CD14-positive monocyte (primary cell): ENCODE results near the gene KIF3A. TPM values are rescaled to one million over a fixed set of nuclear protein-coding genes. Genes with fewer than 3 reads are reported as not detected.

Source experiments
- DNase-seq, 3 donors: peaks; one replicate each; pipeline ENCODE4 v3.0.0-alpha.2; 2011 to 2022
- H2AFZ ChIP-seq: 2 replicates; pipeline ENCODE4 v1.6.0; 2012; ENCODE audit warnings: mild to moderate bottlenecking, low read depth, low read length, inconsistent platforms; ENCODE audit not compliant: insufficient read depth, poor library complexity, severe bottlenecking
- H3K27ac ChIP-seq, 2 donors: 1 replicate in 1 of 2; 2 replicates in 1 of 2; pipeline ENCODE4 v1.5.1; 2012 to 2013; ENCODE audit warnings: low read length in 2 of 2, control low read depth in 1 of 2, inconsistent platforms in 1 of 2, low read depth in 1 of 2, mild to moderate bottlenecking in 1 of 2
- H3K27me3 ChIP-seq, 2 donors: one replicate each; pipeline versions ENCODE4 v1.6.0 to v1.6.1; 2011 to 2013; ENCODE audit warnings: low read length in 2 of 2; ENCODE audit not compliant: control insufficient read depth in 2 of 2, insufficient read depth in 2 of 2
- H3K36me3 ChIP-seq, 2 donors: replicated peaks in 1 of 2; 1 replicate in 1 of 2; 2 replicates in 1 of 2; pipeline versions ENCODE4 v1.5.1 to v1.6.1; 2012 to 2013; ENCODE audit warnings: low read length in 2 of 2, control low read depth in 1 of 2, inconsistent platforms in 1 of 2, mild to moderate bottlenecking in 1 of 2; ENCODE audit not compliant: insufficient read depth in 2 of 2, control insufficient read depth in 1 of 2
- H3K4me1 ChIP-seq, 2 donors: 1 replicate in 1 of 2; 2 replicates in 1 of 2; pipeline versions ENCODE4 v1.5.1 to v1.6.1; 2012 to 2013; ENCODE audit warnings: low read length in 2 of 2, control low read depth in 1 of 2, inconsistent platforms in 1 of 2, mild to moderate bottlenecking in 1 of 2, moderate library complexity in 1 of 2; ENCODE audit not compliant: insufficient read depth in 2 of 2, control insufficient read depth in 1 of 2
- H3K4me2 ChIP-seq: replicated peaks from 2 replicates; pipeline ENCODE3; 2012; ENCODE audit warnings: low read length, moderate library complexity, mild to moderate bottlenecking; ENCODE audit not compliant: poor library complexity, severe bottlenecking; ENCODE audit errors: extremely low read depth
- H3K4me3 ChIP-seq, 3 experiments: fragments of 200-600 bp in 1 of 3; sonication (generic) in 1 of 3; replicated peaks in 1 of 3; 1 replicate in 2 of 3; 2 replicates in 1 of 3; pipeline ENCODE4 v1.5.1; 2011 to 2013; ENCODE audit warnings: low read length in 3 of 3, mild to moderate bottlenecking in 3 of 3, control low read depth in 2 of 3, low read depth in 2 of 3, inconsistent platforms in 1 of 3, moderate library complexity in 1 of 3
- H3K79me2 ChIP-seq: 2 replicates; pipeline ENCODE4 v1.6.0; 2012; ENCODE audit warnings: mild to moderate bottlenecking, control low read depth, inconsistent platforms, low read length, moderate library complexity; ENCODE audit not compliant: insufficient read depth
- H3K9ac ChIP-seq: 2 replicates; pipeline ENCODE4 v1.6.0; 2017; ENCODE audit warnings: low read length, mild to moderate bottlenecking; ENCODE audit not compliant: insufficient read depth, poor library complexity, severe bottlenecking
- H3K9me3 ChIP-seq, 2 donors: replicated peaks in 1 of 2; 1 replicate in 1 of 2; 2 replicates in 1 of 2; pipeline versions ENCODE4 v1.5.1 to v1.6.1; 2012 to 2013; ENCODE audit warnings: low read length in 2 of 2, control low read depth in 1 of 2; ENCODE audit not compliant: control insufficient read depth in 1 of 2, insufficient read depth in 1 of 2
- H4K20me1 ChIP-seq: 2 replicates; pipeline ENCODE4 v1.6.0; 2012; ENCODE audit warnings: mild to moderate bottlenecking, low read length, control low read depth, moderate library complexity; ENCODE audit not compliant: insufficient read depth
- H3K27ac Mint-ChIP-seq, 7 donors: one replicate each; pipeline ENCODE4 v1.8.0; 2020; ENCODE audit warnings: mild to moderate bottlenecking in 7 of 7, mixed read lengths in 7 of 7, moderate library complexity in 6 of 7, inconsistent platforms in 2 of 7
- H3K27me3 Mint-ChIP-seq, 3 donors: one replicate each; pipeline ENCODE4 v1.8.0; 2021 to 2022; ENCODE audit warnings: low read depth in 3 of 3, mild to moderate bottlenecking in 3 of 3, mixed read lengths in 3 of 3, moderate library complexity in 3 of 3, inconsistent platforms in 1 of 3
- H3K36me3 Mint-ChIP-seq, 2 donors: one replicate each; pipeline ENCODE4 v1.8.0; 2020; ENCODE audit warnings: mixed read lengths in 2 of 2, inconsistent platforms in 1 of 2, mild to moderate bottlenecking in 1 of 2
- H3K4me1 Mint-ChIP-seq: one replicate; pipeline ENCODE4 v1.8.0; 2020; ENCODE audit warnings: mild to moderate bottlenecking, mixed read lengths
- H3K4me3 Mint-ChIP-seq, 2 donors: one replicate each; pipeline ENCODE4 v1.8.0; 2020; ENCODE audit warnings: mild to moderate bottlenecking in 2 of 2, mixed read lengths in 2 of 2, moderate library complexity in 1 of 2
- H3K9me3 Mint-ChIP-seq, 7 donors: one replicate each; pipeline ENCODE4 v1.8.0; 2020 to 2022; ENCODE audit warnings: mixed read lengths in 7 of 7, mild to moderate bottlenecking in 6 of 7, moderate library complexity in 6 of 7, inconsistent platforms in 2 of 7
- WGBS: methylation state at CpG from one replicate; pipeline ENCODE4 v1.1.5; 2013; ENCODE audit warnings: missing lambda C conversion rate; ENCODE audit not compliant: insufficient coverage; 5-methylcytosine and 5-hydroxymethylcytosine counted together
- intact Hi-C, 2 donors: fragments of 100-400 bp; cut with micrococcal nuclease; formaldehyde crosslinking; loops; one replicate each; pipeline versions ENCODE4 v1.15.0 to v1.15.1; 2023
- polyA plus RNA-seq, 3 donors: library from polyadenylated mRNA; depleted of rRNA in 1 of 3; unstranded in 2 of 3; stranded (reverse) in 1 of 3; fragments of 300-500 nt in 2 of 3; fragments of >200 nt in 1 of 3; fragmentation: Illumina TruSeq in 2 of 3; gene quantifications; 1 replicate in 2 of 3; 2 replicates in 1 of 3; pipeline ENCODE4 v1.2.3, GENCODE V29; 2012 to 2021
- TF ChIP-seq, protein P1 (sequence below): fragments of 200-600 bp; IDR thresholded peaks from one replicate; pipeline ENCODE4 v1.8.0; 2022; ENCODE audit warnings: antibody characterized with exemption, mild to moderate bottlenecking

KIF3A gene
- polyA plus RNA-seq, 3 donors = 0.68 to 1.3 (median 1.2) TPM

DNA sequence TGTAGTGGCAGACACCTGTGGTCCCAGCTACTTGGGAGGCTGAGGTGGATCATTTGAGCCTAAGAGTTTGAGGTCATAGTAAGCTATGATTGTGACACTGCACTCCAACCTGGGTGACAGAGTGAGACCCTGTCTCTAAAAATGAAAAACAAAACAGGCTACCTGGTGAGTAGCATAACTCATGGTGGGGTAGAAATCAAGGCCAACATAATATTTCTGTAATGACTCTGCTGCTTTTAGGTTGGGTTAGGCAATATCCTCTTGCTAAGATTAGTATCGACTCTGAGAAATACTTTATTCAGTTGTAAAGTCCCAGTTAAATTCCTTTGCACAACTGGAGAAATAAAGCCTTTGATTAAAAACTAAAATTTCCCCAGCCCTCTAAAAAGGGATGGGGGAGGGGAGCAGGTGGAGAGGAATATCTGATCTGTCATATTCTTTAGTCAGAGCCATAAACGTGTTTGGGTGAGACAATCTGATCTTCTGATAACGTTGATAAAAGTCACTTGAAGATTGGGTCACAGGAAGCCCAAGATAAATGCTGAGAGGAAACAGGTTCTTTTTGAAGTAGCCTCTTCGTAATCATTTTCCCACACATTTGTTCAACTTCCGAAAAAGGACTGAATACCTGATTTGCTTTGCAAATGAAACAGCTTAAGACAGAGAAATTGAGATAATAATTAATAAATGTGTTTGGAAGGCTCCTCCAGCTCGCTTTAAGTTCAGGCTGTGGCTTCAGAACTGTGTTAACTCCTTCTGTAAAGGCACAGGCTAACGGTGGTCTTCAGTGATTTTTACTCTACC is 48.6 kb downstream of the KIF3A start:
- WGBS = 0% methylated on average over 2 of the region's 7 CpGs
- DNase-seq = no peak
- Mint-ChIP-seq H3K4me3 (peak overlapping the region; percentile 34 to 54), H3K9me3 (no peaks in the 10 kb centered on the region), H3K36me3 (no peaks in the 10 kb centered on the region), H3K27ac (peak overlapping the region in 2 of 7 donors; percentile 19 to 75), H3K27me3 (peaks cover 0 to 1% (median 0%) of the 10 kb centered on the region in 3 donors), H3K4me1 (peaks cover 24% of the 10 kb centered on the region)
- H3K4me1 ChIP-seq = peaks cover 14 to 15% of the 10 kb centered on the region in 2 donors
- TF ChIP-seq, protein P1, sequence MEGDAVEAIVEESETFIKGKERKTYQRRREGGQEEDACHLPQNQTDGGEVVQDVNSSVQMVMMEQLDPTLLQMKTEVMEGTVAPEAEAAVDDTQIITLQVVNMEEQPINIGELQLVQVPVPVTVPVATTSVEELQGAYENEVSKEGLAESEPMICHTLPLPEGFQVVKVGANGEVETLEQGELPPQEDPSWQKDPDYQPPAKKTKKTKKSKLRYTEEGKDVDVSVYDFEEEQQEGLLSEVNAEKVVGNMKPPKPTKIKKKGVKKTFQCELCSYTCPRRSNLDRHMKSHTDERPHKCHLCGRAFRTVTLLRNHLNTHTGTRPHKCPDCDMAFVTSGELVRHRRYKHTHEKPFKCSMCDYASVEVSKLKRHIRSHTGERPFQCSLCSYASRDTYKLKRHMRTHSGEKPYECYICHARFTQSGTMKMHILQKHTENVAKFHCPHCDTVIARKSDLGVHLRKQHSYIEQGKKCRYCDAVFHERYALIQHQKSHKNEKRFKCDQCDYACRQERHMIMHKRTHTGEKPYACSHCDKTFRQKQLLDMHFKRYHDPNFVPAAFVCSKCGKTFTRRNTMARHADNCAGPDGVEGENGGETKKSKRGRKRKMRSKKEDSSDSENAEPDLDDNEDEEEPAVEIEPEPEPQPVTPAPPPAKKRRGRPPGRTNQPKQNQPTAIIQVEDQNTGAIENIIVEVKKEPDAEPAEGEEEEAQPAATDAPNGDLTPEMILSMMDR = no peak
- H3K79me2 ChIP-seq = no peaks in the 10 kb centered on the region
- peak overlapping the region; percentile 6 for H3K4me2 ChIP-seq
- H3K27me3 ChIP-seq = no peaks in the 10 kb centered on the region
- intact Hi-C loops = no loop called here
- H3K27ac ChIP-seq = no peak overlapping the region
- peak overlapping the region; percentile 10 for H3K9ac ChIP-seq
- peak overlapping the region; percentile 14 for H2AFZ ChIP-seq
- no peaks in the 10 kb centered on the region for H3K36me3 ChIP-seq
- H4K20me1 ChIP-seq = no peaks in the 10 kb centered on the region
- H3K4me3 ChIP-seq = no peak overlapping the region
- H3K9me3 ChIP-seq = no peaks in the 10 kb centered on the region

DNA sequence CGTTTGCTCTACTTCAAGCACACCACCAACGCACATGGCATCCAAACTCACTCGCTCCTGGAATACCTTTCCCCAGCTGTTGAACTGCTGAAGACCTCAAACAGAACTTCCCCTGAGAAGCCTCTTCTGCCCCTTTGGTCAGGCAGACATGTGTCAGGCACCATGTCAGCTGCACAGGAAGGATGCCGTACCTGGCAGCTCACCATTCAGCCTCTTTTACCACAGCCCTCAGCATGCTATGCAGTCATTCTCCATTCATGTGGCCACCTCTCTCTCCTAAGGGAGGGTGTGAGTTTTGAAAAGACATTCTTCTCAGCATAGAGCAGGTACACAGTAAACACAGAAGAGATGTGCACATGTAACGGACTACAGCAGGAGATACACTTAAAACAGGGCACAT is 49.4 kb downstream of the KIF3A start:
- no peak overlapping the region for H3K27ac Mint-ChIP-seq

More for the DNA sequence above, 49.4 kb downstream of the KIF3A start:
- no peaks in the 10 kb centered on the region for H3K9me3 ChIP-seq
- H3K36me3 ChIP-seq = no peaks in the 10 kb centered on the region
- 79% methylated on average over 4 of the region's 5 CpGs for WGBS
- no peak overlapping the region for H3K9ac ChIP-seq
- no peaks in the 10 kb centered on the region for H4K20me1 ChIP-seq
- no peak overlapping the region for H3K27ac ChIP-seq
- H3K4me1 Mint-ChIP-seq = peaks cover 24% of the 10 kb centered on the region
- no peak overlapping the region for H3K4me3 Mint-ChIP-seq
- intact Hi-C loops = no loop called here
- peaks cover 14 to 15% of the 10 kb centered on the region in 2 donors for H3K4me1 ChIP-seq
- TF ChIP-seq, protein P1 = no peak
- H3K9me3 Mint-ChIP-seq = no peaks in the 10 kb centered on the region
- no peaks in the 10 kb centered on the region for H3K27me3 ChIP-seq
- peaks cover 0 to 1% (median 0%) of the 10 kb centered on the region in 3 donors for H3K27me3 Mint-ChIP-seq
- no peaks in the 10 kb centered on the region for H3K79me2 ChIP-seq
- no peaks in the 10 kb centered on the region for H3K36me3 Mint-ChIP-seq
- no peak overlapping the region for H2AFZ ChIP-seq
- H3K4me2 ChIP-seq = no peak overlapping the region
- no peak overlapping the region for H3K4me3 ChIP-seq
- no peak for DNase-seq
